ENCODE measurements around the gene FMN1.
A peak's percentile ranks its signal among the peaks of the same experiment; 100 is the strongest.
"Not testable (repeated sequence)": the region's sequence is repeated elsewhere in the genome, so short reads cannot be mapped to it uniquely, and the experiment has no call there.

The FMN1 gene

GRCh38 chr15:32977506-32977905, 217.0 kb downstream of the FMN1 start:
- no peak for DNase-seq (ENCODE audit: low spot score)

- DNase-seq (ENCODE audit: low spot score), result no peak
Measured at GRCh38 chr15:32974691-32975090, 219.8 kb downstream of the FMN1 start.

- DNase-seq (ENCODE audit: low spot score), result no peak
Measured at GRCh38 chr15:32972686-32973085, 221.8 kb downstream of the FMN1 start.

- DNase-seq (ENCODE audit: low spot score), result no peak
Measured at GRCh38 chr15:32970847-32971246, 223.7 kb downstream of the FMN1 start.

GRCh38 chr15:32967521-32967920, 227.0 kb downstream of the FMN1 start:
- DNase-seq (ENCODE audit: low spot score), result no peak

- DNase-seq (ENCODE audit: low spot score), result no peak
Measured at GRCh38 chr15:32966512-32966911, 228.0 kb downstream of the FMN1 start.

GRCh38 chr15:32965897-32966296, 228.6 kb downstream of the FMN1 start:
- DNase-seq (ENCODE audit: low spot score), result no peak

GRCh38 chr15:32959077-32959476, 235.4 kb downstream of the FMN1 start:
- DNase-seq (ENCODE audit: low spot score), result no peak

- DNase-seq (ENCODE audit: low spot score), result no peak
Measured at GRCh38 chr15:32957219-32957618, 237.3 kb downstream of the FMN1 start.

GRCh38 chr15:32956711-32957110, 237.8 kb downstream of the FMN1 start:
- no peak for DNase-seq (ENCODE audit: low spot score)

GRCh38 chr15:32956006-32956405, 238.5 kb downstream of the FMN1 start:
- DNase-seq (ENCODE audit: low spot score), result no peak

- peak; percentile 72 for DNase-seq (ENCODE audit: low spot score)
Measured at GRCh38 chr15:32953533-32953910, 241.0 kb downstream of the FMN1 start.

GRCh38 chr15:32952901-32953532, 241.5 kb downstream of the FMN1 start:
- peak; percentile 67 for DNase-seq (ENCODE audit: low spot score)

- no peak for DNase-seq (ENCODE audit: low spot score)
Measured at GRCh38 chr15:32951736-32952464, 242.6 kb downstream of the FMN1 start.

GRCh38 chr15:32950051-32950450, 244.5 kb downstream of the FMN1 start:
- DNase-seq (ENCODE audit: low spot score), result not testable (repeated sequence)

GRCh38 chr15:32946210-32946609, 248.3 kb downstream of the FMN1 start:
- DNase-seq (ENCODE audit: low spot score), result no peak

- no peak for DNase-seq (ENCODE audit: low spot score)
Measured at GRCh38 chr15:32944431-32944830, 250.1 kb downstream of the FMN1 start.

GRCh38 chr15:32943711-32944110, 250.8 kb downstream of the FMN1 start:
- DNase-seq (ENCODE audit: low spot score), result no peak

- DNase-seq (ENCODE audit: low spot score), result no peak
Measured at GRCh38 chr15:32942401-32942841, 252.1 kb downstream of the FMN1 start.

- DNase-seq (ENCODE audit: low spot score), result no peak
Measured at GRCh38 chr15:32941823-32942222, 252.7 kb downstream of the FMN1 start.

GRCh38 chr15:32936976-32937375, 257.5 kb downstream of the FMN1 start:
- DNase-seq (ENCODE audit: low spot score), result no peak

- DNase-seq (ENCODE audit: low spot score), result no peak
Measured at GRCh38 chr15:32936283-32936918, 258.1 kb downstream of the FMN1 start.

- DNase-seq (ENCODE audit: low spot score), result no peak
Measured at GRCh38 chr15:32935139-32935538, 259.4 kb downstream of the FMN1 start.
